Left forelimb (tissue), 1 donor: ENCODE results near the gene SDK1.

ENCODE experiments used
- DNase-seq: peaks from one replicate; pipeline ENCODE4 v3.0.0-alpha.2; 2018; ENCODE audit warnings: low spot score

SDK1 gene

DNA sequence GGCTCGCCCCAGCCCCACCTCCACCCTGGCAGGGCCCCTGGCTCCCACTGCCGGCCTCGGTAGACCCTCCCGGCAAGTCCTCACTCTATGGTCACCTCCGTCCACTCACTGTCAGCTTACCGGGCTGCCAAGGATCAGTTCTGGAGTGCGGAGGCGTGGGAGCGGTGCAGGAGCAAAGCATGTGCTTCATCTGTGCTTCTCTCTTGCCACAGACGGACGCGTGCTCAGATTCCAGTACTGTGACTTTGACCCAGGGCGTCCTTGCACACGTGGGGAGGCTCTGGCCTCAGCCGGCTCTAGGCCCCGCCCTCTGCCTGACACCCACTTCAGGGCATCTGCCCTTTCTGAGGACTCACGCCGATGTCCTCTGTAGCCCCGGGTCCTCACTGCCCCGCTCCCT, 833.6 kb downstream of the SDK1 start:
- no peak for DNase-seq

DNA sequence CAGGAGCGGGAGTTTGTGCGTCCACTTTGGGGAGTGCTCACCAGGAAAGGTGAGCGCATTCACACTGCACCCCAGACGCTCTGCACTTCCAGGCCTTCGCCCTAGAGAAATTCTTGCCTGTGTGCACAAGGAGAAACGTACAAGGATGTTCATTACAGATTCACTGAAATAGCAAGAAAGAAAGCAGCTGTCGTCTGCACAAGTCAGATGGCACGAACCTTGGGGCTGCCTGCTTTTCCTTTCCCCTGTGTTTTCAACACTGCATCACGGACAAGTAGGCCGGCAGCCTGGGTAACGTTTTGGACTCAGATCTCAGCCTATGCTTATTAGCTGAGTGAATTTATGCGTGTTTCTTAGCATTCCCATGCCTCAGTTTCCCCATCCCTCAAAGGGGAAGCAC, 834.2 kb downstream of the SDK1 start:
- no peak for DNase-seq

DNA sequence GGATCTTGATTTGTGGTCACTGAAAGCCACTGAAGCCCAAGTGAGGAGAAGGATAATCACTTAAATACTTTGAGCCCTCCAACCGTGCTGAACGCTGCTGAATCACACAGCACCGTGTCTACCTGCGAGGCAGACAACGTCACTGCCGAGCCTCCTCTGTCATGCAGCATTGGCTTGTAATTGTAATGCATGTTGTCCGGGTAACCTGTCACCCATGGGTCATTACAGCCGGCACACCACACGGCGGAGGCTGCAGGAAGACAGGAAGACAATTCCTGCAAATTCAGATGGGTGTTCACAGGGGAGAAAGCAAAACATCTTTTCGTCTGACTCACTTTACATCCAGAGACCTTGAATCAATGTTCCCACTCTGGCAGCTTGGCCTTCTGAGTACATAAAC, 835.0 kb downstream of the SDK1 start:
- DNase-seq, result no peak

DNA sequence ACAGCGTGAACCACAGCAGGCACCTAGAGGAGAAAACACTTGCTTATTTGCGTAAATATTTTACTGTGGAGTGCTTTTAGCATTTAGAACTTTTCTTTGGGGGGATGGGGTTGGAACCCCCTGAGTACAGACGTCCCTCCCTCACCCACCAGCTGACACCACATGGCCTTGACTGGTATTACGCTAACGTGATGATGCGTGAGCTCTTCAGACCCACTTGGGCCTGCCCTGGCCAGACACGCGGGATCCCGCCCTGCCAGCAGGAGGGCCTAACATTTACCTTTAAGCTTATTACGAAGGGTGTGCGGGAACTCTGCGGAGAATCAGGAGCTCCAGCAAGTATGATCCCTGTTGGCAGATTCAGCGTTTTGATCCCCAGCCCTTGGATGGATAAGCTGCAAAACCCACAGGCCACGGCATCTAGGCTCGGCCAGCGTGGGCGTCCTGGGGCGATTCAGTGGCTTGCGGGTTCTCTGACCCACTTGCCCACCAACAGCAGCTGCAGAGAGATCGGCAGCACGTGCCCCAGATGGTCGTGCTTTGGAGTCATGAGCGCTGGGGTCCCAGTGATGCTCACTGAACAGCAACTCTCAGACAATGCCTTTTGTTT, 835.6 kb downstream of the SDK1 start:
- no peak for DNase-seq

DNA sequence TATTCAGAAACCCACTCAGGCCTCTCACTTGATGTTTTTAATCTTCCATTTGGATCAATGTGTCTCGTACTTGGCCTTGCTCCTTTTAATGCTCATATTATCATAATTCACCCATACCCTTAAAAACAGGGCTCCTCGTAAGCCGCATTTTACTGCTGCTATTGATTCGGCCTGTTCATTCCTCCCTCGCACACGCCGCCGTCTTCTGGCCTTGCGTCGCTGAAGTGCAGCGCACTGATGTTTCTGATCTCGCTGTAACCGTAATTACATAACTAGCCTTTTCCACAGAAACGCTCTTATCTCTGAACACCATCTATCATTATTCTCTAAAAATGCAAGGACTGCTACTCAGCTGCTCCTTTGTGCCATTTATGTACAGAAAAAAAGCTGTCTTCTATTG, 836.5 kb downstream of the SDK1 start:
- no peak for DNase-seq

DNA sequence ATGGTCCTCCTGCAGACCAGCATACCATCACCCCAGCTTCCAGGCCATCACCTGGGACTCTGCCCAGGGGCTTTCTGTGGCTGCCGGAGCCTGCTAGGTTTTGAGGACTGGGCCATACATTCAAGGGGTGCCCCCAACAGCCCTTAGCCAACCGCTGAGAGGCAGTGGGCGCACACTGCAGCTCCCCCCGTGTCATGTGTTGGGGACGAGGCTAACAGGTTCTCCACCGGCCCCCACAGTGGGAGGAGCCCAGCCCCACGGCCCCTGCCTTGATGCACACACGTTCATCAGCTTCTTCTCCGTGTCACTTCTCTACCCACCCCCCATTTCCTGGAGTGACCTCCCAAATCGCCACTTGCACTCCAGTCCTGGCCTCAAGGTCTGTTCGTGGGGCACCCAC, 837.8 kb downstream of the SDK1 start:
- DNase-seq, result no peak

DNA sequence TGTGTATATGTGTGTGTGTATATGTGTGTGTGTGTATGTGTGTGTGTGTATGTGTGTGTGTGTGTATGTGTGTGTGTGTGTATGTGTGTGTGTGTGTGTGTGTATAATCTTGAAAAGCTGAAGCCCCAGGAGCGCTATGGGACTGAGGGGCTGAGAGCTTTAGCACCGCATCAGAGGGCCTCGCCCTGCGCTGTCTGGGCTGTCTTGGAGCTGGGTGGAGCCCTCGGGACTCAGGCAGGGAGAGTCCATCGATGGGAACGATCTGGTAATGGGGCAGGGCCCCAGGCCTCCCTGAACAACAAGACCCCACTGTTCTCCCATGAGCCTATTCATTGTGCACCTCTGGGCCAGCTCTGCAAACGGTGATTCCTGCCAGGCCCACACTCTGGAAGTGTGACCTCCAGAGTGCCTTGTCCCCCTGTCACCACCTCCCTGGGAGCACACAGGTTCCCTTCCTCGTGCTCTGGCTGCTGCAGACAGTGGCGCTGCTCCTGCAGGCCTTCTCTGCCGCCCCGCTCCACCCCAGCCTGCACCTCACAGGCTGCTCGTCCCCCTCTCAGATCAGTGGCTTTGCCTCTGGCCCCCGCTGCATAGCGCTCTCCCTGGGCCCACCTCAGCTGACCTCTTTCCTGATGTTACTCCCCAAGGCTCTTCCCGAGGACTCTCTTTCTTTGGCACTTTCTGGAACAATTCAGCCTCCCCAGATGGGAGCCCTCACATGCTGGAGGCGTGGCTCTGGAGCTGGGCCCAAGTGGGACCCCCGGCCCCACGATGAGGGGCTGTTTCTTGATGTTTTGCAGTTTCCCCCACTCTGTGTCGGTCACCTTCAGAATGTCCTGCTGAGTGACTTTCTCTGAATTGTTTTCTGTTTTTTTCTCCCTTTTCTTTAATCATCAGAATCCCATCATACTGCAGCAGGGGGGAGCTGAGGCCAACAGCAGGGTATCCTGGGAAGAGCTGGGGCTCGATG, 838.9 kb downstream of the SDK1 start:
- DNase-seq, result no peak

DNA sequence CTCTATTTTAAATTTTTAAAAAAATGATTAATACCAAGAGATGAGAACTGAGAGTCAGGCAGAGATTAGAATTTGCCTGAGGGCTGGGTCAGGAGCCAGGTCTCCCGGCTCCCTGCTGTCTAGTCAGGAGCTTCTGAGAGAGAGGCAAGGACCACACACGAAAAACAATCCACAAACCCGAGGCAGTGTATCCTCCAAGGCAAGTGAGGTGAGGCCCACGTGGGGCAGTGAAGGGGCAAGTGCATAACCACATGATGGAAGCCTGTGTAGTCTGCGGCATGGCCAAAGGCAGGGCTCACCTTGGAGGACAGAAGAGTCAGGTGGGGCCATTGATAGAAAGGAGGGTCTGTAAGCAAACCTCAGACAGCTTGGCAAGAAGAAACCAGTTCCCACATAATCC, 839.9 kb downstream of the SDK1 start:
- no peak for DNase-seq

DNA sequence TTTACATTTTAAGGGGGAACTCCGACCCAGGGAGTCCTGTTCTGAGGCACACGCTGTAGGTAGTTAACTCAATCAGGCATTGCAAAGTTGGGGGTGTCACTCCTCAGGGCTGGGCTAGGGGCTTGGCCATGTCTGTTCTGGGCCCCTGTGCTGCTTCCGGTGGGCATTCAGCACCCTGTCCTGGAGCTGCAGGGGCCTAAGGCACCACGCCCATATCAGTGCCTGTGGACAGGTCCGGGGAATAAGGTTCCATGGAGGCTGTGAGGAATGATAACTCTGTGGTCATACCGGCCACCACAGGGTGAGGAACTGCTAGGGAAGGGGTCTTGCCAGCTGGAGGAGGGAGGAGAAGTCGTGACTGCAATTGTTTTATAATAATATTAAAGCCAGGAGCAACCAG, 842.0 kb downstream of the SDK1 start:
- no peak for DNase-seq

DNA sequence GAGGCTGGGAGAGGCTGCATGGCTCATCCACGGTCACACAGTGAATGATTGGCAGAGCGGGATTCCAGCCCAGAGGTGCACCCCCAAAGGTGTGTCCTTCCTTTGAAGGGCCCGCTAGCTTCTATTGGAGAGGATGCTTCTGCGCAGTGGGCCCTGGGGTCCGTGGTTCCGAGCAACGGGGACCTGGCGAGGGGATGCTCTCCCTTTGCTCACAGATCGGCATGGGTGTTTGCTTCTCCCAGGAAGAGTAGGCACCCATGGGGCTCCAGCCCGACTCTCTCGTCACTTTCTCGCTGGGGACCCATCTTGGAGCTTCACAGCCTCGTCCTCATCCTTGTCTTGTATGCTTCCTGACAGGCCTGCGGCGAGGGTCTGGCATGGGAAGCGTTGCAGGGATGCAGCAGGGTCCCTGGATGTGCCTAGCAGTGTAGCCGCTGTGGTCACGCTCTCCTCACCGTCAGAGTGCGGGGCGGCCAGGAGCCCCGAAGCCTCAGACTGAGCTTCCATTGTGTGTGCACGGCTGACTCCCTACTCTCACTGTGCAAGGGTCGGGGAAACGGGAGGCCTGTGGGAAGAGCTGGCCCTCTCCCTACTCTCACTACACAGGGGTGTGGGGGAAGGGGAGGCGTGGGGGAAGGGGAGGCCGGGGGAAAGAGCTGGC, 842.6 kb downstream of the SDK1 start:
- DNase-seq, result no peak

DNA sequence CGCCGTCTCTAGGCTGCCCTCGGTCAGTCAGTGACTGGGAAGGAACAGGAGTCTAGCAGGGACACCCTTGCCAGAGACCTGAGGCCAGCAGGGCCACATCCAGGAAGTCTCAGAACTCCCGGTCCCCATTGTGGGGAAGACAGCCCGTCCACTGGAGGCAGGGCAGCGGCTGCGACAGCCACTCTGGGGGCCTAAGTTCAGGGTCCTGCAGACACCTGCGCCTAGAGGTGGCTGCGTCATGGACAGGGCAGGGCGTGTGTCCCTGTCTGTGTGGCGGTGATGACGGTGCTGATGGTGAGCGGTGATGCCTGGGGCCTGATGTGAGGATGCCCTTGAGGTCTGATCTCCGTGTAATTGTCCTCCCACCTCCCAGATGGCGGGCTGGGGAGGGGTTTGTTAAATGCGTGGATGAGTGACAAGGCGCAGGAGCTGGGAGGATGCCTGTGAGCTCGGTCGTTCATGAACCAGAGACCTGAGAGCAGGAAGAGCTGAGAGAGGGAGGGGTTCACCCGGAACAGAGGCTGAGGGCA, 843.2 kb downstream of the SDK1 start:
- no peak for DNase-seq

DNA sequence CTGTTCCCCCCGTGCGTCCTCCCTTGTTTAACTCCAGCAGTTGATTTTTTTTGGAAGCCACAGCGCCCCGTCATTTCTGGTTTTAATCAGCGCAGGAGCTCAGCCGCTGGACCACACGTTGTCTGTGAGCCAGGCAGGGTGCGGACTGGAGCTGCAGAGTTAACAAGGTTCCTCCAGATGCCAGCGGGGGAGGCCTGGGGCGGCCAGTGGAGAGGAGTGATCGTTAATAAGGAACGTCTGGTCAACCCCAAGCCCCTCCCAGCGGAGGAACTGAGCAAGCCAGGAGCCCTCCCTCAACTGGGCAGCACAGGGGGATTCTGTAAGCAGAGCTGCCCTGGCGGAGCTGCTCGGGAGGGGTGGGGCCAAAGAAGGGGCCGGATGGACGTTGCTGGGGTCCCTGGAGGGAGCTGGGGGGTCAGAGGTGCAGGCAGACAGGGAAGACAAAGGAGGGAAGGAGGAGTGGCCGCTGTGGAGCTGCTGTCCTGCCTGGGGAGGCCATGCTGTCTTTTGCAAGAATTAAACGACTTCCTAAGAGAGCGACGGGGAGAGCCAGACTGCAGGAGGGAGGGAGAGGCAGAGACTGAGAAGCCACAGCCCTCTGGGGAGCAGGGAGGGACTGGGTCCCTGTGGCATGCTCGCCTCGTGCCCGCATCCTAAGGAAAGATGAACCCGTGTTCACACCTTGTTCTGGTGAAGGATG, 843.9 kb downstream of the SDK1 start:
- DNase-seq, result peak; percentile 80

DNA sequence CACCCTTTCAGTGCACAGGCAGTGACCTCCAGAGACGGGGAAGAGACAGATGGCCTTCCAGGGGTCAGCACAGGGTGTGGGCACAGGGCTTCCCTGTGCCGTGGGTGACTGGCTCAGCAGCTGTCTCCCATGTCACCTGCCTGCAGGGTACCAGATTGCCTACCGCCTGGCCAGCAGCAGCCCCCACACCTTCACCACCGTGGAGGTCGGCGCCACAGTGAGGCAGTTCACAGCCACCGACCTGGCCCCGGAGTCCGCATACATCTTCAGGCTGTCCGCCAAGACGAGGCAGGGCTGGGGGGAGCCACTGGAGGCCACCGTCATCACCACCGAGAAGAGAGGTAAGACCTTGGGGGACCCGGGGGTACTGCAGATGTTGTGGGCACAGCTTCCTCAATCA, 844.5 kb downstream of the SDK1 start:
- no peak for DNase-seq

DNA sequence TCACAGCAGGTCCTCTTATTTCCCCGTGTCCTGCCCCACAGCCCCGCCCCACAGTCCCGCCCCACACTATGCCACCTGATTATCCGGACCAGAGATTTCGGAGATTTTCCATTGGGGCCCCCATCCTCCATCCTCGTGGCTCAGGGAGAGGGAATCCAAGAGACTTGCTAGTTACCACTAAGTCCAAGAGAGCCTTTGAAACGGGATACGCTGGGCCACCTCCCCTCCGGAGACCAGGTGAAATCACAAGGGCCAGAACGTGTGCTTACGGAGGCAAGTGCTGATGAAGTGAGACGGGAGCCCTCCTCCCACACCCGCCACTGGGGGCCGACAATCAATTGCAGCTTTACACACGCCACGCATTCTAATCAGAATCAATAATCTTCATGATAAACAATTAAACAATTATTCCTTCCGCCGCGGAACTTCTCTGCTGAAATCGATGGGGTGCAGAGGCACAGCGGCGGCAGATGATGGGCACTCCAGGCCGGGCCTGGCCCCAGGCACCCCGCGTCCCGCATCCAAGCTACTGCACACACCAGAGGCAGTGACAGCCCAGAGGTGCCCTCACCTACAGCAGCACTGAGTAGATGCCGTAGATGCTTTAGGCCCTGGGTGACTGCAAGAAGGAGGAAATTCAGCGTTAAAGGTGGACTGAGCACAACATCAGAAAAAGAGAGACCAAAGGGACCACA, 847.0 kb downstream of the SDK1 start:
- DNase-seq, result no peak

DNA sequence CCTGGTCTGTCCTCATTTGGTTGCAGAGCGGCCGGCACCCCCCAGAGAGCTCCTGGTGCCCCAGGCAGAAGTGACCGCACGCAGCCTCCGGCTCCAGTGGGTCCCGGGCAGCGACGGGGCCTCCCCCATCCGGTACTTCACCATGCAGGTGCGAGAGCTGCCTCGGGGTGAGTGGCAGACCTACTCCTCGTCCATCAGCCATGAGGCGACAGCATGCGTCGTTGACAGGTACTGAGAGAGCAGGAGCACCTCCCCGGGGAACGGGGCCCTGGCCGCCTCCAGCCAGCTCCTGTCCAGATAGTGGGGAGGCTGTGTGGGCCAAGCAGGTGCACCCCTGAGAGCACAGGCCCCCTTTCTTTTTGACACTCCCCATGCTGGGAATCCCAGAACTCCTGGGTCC, 848.2 kb downstream of the SDK1 start:
- DNase-seq, result no peak

DNA sequence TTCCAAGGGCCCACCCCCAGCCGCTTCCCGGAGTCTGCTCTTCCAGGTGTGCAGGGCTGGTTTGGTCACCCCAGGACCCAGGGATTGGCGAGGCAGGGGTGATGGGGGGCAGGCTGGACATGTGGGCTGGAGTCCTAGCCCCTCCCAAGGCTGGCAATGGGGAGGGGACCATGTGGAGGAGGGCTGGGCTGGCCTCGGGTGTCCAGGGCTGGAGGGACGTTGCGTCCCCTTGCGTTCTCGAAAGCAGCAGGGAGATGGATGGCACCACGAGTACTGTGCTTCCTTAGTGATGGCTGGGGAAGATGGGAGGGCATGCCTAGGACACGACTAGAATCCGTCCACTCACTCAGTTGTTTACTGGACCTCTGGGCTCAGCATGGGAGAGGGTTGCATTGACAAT, 848.6 kb downstream of the SDK1 start:
- DNase-seq, result no peak

DNA sequence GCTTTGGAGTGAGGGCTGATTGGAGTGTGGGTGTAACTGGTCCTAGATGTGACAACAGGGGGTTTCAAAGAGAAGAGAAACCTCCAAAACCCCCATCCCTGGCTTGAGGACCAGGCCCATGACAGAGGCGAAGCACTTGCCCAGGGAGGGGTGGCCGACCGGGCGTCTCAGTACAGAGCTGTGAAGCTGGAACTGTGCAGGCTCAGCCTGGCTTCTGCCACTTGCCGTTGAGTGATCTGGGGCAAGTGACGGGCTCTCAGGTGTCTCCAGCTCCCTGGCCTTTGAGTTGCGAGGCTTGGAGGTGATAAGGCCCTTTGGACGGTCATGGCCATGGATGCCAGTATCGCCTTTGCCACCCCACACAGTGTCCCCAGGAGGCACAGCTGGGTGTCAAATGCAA, 849.7 kb downstream of the SDK1 start:
- DNase-seq, result no peak

DNA sequence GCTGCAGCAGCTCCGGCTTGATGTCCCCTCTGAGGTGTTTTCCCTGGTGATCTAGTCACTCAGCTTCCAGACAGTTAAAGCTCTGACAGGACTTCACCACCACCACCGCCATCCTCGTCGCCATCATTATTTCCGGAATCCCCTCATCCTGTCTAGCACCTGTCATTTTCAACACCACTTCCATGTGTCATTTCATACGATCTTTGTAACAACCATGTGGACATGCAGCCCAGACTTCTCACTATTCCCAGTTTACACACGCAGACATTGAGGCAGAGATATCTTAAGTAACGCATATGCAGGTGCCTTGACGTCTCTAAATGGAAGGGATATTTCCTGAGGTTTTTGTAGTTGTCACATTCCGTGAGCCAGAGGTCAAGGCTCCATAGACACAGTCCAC, 850.5 kb downstream of the SDK1 start:
- DNase-seq, result no peak

DNA sequence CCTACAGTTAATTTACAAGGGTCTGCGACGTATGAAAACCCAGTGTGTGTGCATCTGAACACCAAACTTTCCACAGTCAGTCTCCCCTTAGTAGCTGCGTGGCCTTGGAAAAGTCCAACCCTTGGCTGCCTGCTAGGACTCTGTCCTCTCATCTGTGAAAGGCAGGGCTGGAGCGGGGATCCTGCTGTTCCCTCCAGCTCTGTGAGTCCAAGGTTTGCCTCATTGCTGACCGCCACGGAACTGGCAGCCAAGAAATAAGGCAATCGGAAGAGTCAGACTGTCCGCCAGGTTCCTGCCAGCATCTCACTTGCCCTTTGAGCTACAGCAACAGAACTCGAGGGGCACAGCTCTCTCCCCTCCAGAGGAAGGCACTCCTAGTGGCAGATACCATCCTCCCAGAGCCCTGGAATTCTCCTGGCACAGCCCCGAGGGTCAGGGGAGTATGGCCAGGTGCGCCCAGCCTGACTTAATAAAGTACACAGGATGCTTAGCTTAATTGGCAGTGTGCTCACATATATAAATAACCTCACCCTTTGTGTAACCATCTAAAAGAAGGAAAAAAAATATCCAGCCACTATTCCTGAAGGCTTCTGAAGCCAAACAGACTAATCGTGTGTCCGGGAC, 851.0 kb downstream of the SDK1 start:
- DNase-seq, result no peak

DNA sequence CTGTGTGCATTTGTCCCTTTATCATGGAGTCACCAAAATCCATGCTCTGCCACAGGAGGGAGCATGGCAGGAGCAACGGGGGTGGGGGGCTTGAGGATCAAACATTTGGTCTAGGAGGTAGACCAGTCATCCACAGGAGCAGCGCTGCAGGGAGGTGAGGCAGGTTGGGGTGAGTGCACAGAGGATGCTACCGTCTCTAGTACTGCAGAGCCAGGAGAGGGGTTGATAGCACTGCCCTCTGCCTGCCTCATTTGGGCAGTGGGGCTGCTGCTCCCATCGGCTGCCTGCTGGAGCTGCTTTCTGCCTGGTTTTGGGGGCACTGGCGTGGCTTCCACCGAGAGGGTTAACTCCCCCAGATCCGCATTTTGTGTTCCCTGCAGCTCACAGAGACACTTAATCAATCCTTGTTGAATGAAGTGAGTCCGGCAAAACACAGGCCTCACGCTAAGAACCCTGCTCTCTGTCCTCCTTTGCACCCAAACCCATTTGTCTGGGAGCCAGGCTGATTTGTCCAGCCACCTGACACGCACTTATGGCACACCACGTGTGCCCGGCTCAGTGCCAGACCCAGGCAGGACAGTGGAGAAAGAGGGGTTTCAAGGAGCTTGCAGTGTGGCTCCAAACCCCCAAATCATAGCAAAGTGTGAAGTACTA, 854.0 kb downstream of the SDK1 start:
- no peak for DNase-seq

DNA sequence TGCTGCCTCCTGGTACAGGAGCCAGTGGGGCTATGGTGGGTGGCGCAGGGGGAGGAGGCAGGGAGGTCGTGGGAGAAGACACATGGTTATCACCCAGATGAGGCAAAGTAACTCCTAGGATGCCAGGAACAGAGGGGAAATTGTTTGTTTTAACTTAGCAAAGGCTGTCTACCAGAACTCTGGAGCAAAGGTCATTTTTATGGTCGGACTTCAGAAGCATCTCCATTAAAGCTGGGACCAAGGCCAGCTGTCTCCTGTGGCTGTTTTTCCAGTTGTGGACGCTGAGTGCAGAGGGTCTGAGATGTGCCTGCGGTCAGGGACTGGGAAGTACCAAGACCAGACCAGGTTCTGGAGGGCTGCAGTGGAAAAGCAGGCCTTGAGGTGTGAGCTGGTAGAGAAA, 855.1 kb downstream of the SDK1 start:
- no peak for DNase-seq
